T-helper 2 cell treated with Interferon-gamma antibody and Interleukin-4, amounts not matched to agents 100 ng/mL and 5 ng/mL, for 36 hours (primary cell): ENCODE data around the gene MUC7. TPM values are rescaled to one million over a fixed set of nuclear protein-coding genes. Genes with fewer than 3 reads are reported as not detected.
"Not testable (repeated sequence)": the region's sequence is repeated elsewhere in the genome, so short reads cannot be mapped to it uniquely, and the experiment has no call there.

ENCODE experiments used
- intact Hi-C: fragments of 100-400 bp; cut with micrococcal nuclease; formaldehyde crosslinking; loops from one replicate; pipeline ENCODE4 v1.15.1; 2023
- total RNA-seq: library from RNA; stranded (reverse); gene quantifications from 2 replicates; pipeline ENCODE4 v1.2.3, GENCODE V29; 2022

The MUC7 gene
- total RNA-seq, result not detected in 2 replicates

- intact Hi-C loops, result no loop called here
Observed at GRCh38 chr4:70471897-70472296, at the start of gene MUC7. Gene MUC7, plus strand, starts transcription at chr4:70472197. Its CDS starts 1,825 bp downstream, at chr4:70474022.

GRCh38 chr4:70425306-70425705, 46.7 kb upstream of the MUC7 start:
- intact Hi-C loops, result no loop called here

GRCh38 chr4:70426789-70427188, 45.2 kb upstream of the MUC7 start:
- intact Hi-C loops, result no loop called here

GRCh38 chr4:70437197-70437596, 34.8 kb upstream of the MUC7 start:
- intact Hi-C loops, result no loop called here

- intact Hi-C loops, result no loop called here
Observed at GRCh38 chr4:70442474-70442873, 29.5 kb upstream of the MUC7 start.

GRCh38 chr4:70443329-70443728, 28.7 kb upstream of the MUC7 start:
- intact Hi-C loops, result no loop called here

- intact Hi-C loops, result no loop called here
Observed at GRCh38 chr4:70449220-70449619, 22.8 kb upstream of the MUC7 start.

GRCh38 chr4:70452946-70453345, 19.1 kb upstream of the MUC7 start:
- intact Hi-C loops, result no loop called here

- intact Hi-C loops, result no loop called here
Observed at GRCh38 chr4:70463335-70463734, 8.7 kb upstream of the MUC7 start.

GRCh38 chr4:70473679-70474078, 1.7 kb downstream of the MUC7 start:
- intact Hi-C loops, result no loop called here

- intact Hi-C loops, result no loop called here
Observed at GRCh38 chr4:70488748-70489147, 16.8 kb downstream of the MUC7 start.

- intact Hi-C loops, result no loop called here
Observed at GRCh38 chr4:70496231-70496630, 24.2 kb downstream of the MUC7 start.

GRCh38 chr4:70501838-70502237, 29.8 kb downstream of the MUC7 start:
- intact Hi-C loops, result not testable (repeated sequence)

GRCh38 chr4:70504733-70505132, 32.7 kb downstream of the MUC7 start:
- intact Hi-C loops, result loop anchor here (1.0 kb wide), 1 partner anchor 815 kb away; no protein-coding TSS in a partner anchor

GRCh38 chr4:70505151-70505748, 33.3 kb downstream of the MUC7 start:
- intact Hi-C loops, result loop anchor here (1.0 kb wide), 1 partner anchor 816 kb away; no protein-coding TSS in a partner anchor

GRCh38 chr4:70508801-70509200, 36.8 kb downstream of the MUC7 start:
- intact Hi-C loops, result no loop called here

GRCh38 chr4:70511365-70511764, 39.4 kb downstream of the MUC7 start:
- intact Hi-C loops, result no loop called here

- intact Hi-C loops, result no loop called here
Observed at GRCh38 chr4:70515367-70516250, 43.6 kb downstream of the MUC7 start.

- intact Hi-C loops, result no loop called here
Observed at GRCh38 chr4:70518269-70518668, 46.3 kb downstream of the MUC7 start, which contains the start of gene AMTN. Gene AMTN, plus strand, starts transcription at chr4:70518569. Its CDS starts 209 bp downstream, at chr4:70518778.

- intact Hi-C loops, result no loop called here
Observed at GRCh38 chr4:70518716-70519115, 46.7 kb downstream of the MUC7 start.

- intact Hi-C loops, result no loop called here
Observed at GRCh38 chr4:70522626-70523025, 50.6 kb downstream of the MUC7 start.

- intact Hi-C loops, result no loop called here
Observed at GRCh38 chr4:70530997-70531396, 59.0 kb downstream of the MUC7 start.

- intact Hi-C loops, result no loop called here
Observed at GRCh38 chr4:70531981-70532380, 60.0 kb downstream of the MUC7 start.
